Adrenal gland (tissue), 12 donors: ENCODE data around the gene MROH8. TPM values are rescaled to one million over a fixed set of nuclear protein-coding genes. Genes with fewer than 3 reads are reported as not detected.
"Not testable (repeated sequence)": the region's sequence is repeated elsewhere in the genome, so short reads cannot be mapped to it uniquely, and the experiment has no call there.

Source experiments
- DNase-seq, 7 donors: peaks; one replicate each; pipeline ENCODE4 v3.0.0-alpha.2; 2019 to 2020
- H3K27ac ChIP-seq, 5 donors: fragments of 200-600 bp; sonication (generic) in 4 of 5; 1 replicate in 3 of 5; 2 replicates in 2 of 5; pipeline versions ENCODE4 v1.5.1 to v1.8.0; 2016 to 2020; ENCODE audit warnings: mild to moderate bottlenecking in 1 of 5
- H3K27me3 ChIP-seq: fragments of 200-600 bp; 2 replicates; pipeline ENCODE4 v1.8.0; 2021
- H3K36me3 ChIP-seq, 2 donors: fragments of 200-600 bp; replicated peaks in 1 of 2; 1 replicate in 1 of 2; 2 replicates in 1 of 2; pipeline versions ENCODE4 v1.5.1 to v1.8.0; 2018 to 2022
- H3K4me1 ChIP-seq, 2 donors: fragments of 200-600 bp; replicated peaks in 1 of 2; 1 replicate in 1 of 2; 2 replicates in 1 of 2; pipeline versions ENCODE4 v1.5.1 to v1.8.0; 2018 to 2021
- H3K4me3 ChIP-seq, 4 donors: fragments of 200-600 bp; sonication (generic) in 3 of 4; one replicate each; pipeline ENCODE4 v1.5.1; 2016 to 2018
- H3K9me3 ChIP-seq, 3 donors: fragments of 200-600 bp; sonication (generic) in 1 of 3; replicated peaks in 1 of 3; 1 replicate in 2 of 3; 2 replicates in 1 of 3; pipeline versions ENCODE4 v1.5.1 to v1.8.0; 2016 to 2021
- POLR2A ChIP-seq, 2 donors: fragments of 450-650 bp; IDR thresholded peaks; one replicate each; pipeline ENCODE4 v1.6.1; 2017; ENCODE audit warnings: antibody characterized with exemption in 2 of 2, mild to moderate bottlenecking in 2 of 2, moderate library complexity in 1 of 2
- WGBS, 4 donors: extraction: QIAGEN DNeasy Blood & Tissue Kit in 2 of 4; methylation state at CpG; one replicate each; pipeline versions ENCODE4 v1.1.5 to v1.1.7; 2013 to 2017; 5-methylcytosine and 5-hydroxymethylcytosine counted together
- intact Hi-C, 2 donors: fragments of 100-400 bp; cut with DNase I; formaldehyde crosslinking; loops; one replicate each; pipeline versions ENCODE4 v1.14.1 to v1.15.0; 2022 to 2023
- polyA plus RNA-seq, 3 donors: library from polyadenylated mRNA; stranded (reverse); fragments of 200-250 nt in 2 of 3; fragments of 350-450 nt in 1 of 3; fragmentation: Illumina TruSeq in 1 of 3; extraction: RNeasy Lipid Tissue Mini Kit (QIAGEN cat#74804) in 1 of 3; gene quantifications; one replicate each; pipeline ENCODE4 v1.2.3, GENCODE V29; 2013 to 2014
- total RNA-seq, 9 donors: library from RNA; depleted of rRNA in 4 of 9; stranded (reverse); fragments of >200 nt in 4 of 9; fragments of 120-200 nt in 1 of 9; fragmentation: NEBNext Ultra II Directional in 1 of 9; extraction: Animal tissue kit (Norgen Biotek cat#: 25700) in 1 of 9; gene quantifications; one replicate each; pipeline versions ENCODE4 v1.1.0 to v1.2.4, GENCODE V29; 2013 to 2023
- TF ChIP-seq, protein P1 (sequence below), 6 experiments: fragments of 450-650 bp in 4 of 6; fragments of 200-600 bp in 2 of 6; sonication (generic) in 1 of 6; IDR thresholded peaks; 1 replicate in 5 of 6; 2 replicates in 1 of 6; pipeline versions ENCODE4 v1.5.1 to v1.8.0; 2016 to 2021; ENCODE audit warnings: antibody characterized with exemption in 6 of 6, mild to moderate bottlenecking in 2 of 6, moderate library complexity in 1 of 6
- donor health status: healthy with polysubstance abuse.
- donor health status: Bipolar disorder and iron deficiency.
- donor health status: DM: yes; HTN: yes; CAD: no.
- donor health status: DM: no; HTN: no; CAD: no.
- donor health status: DM: no; HTN: no; CAD: no.
- donor health status: DM: yes; HTN: yes; CAD: no.

MROH8 gene
- total and polyA plus RNA-seq, 12 donors, result 1.3 to 13.8 (median 3.8) TPM

- DNase-seq, result no peak
- no peak overlapping the region for H3K4me3 ChIP-seq
- intact Hi-C loops, result no loop called here
- TF ChIP-seq, protein P1, sequence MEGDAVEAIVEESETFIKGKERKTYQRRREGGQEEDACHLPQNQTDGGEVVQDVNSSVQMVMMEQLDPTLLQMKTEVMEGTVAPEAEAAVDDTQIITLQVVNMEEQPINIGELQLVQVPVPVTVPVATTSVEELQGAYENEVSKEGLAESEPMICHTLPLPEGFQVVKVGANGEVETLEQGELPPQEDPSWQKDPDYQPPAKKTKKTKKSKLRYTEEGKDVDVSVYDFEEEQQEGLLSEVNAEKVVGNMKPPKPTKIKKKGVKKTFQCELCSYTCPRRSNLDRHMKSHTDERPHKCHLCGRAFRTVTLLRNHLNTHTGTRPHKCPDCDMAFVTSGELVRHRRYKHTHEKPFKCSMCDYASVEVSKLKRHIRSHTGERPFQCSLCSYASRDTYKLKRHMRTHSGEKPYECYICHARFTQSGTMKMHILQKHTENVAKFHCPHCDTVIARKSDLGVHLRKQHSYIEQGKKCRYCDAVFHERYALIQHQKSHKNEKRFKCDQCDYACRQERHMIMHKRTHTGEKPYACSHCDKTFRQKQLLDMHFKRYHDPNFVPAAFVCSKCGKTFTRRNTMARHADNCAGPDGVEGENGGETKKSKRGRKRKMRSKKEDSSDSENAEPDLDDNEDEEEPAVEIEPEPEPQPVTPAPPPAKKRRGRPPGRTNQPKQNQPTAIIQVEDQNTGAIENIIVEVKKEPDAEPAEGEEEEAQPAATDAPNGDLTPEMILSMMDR (IDR thresholded peaks at IDR 0.05), result no peak
- TF ChIP-seq POLR2A (IDR thresholded peaks at IDR 0.05), result no peak
- no peaks in the 10 kb centered on the region for H3K36me3 ChIP-seq
- H3K27ac ChIP-seq, result no peak overlapping the region
- H3K4me1 ChIP-seq, result no peaks in the 10 kb centered on the region
- no peaks in the 10 kb centered on the region for H3K9me3 ChIP-seq
- WGBS, 4 donors, result 88 to 98% (median 91%) methylated on average over 4 of the region's 4 CpGs
- no peaks in the 10 kb centered on the region for H3K27me3 ChIP-seq
These were observed 41.8 kb downstream of the MROH8 start for GRCh38 chr20:37137547-37137946.

GRCh38 chr20:37133952-37134351 is 45.4 kb downstream of the MROH8 start:
- WGBS, 4 donors, result 91 to 97% (median 94%) methylated on average over 2 of the region's 2 CpGs
- no peak overlapping the region for H3K4me3 ChIP-seq
- no peaks in the 10 kb centered on the region for H3K27me3 ChIP-seq
- H3K27ac ChIP-seq, result no peak overlapping the region
- no peaks in the 10 kb centered on the region for H3K36me3 ChIP-seq
- TF ChIP-seq, protein P1 (IDR thresholded peaks at IDR 0.05), result no peak
- no peak for TF ChIP-seq POLR2A (IDR thresholded peaks at IDR 0.05)
- no peaks in the 10 kb centered on the region for H3K4me1 ChIP-seq
- intact Hi-C loops, result no loop called here
- no peaks in the 10 kb centered on the region for H3K9me3 ChIP-seq
- no peak for DNase-seq

DNA sequence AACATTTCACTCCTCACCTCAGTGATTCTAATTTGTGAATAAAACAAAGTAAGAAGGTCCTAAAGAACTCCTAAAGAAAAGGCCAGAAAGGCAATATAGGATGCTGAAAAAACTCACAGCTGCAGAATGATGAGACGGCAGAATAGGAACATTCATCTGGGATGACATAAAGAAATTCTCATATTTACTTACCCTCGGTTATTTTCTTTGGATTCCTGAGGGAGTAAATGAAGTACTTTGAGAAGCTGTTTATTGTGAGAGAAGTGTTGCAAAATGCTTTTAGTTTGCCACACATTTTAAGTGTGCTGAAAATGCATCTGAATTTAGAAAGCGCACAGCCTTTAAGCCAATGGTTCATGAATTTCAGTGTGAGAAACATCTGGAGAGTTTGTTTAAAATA is 47.9 kb downstream of the MROH8 start:
- WGBS, 4 donors, result 83 to 85% (median 83%) methylated on average over 3 of the region's 3 CpGs
- TF ChIP-seq, protein P1 (IDR thresholded peaks at IDR 0.05), result no peak
- no peak for TF ChIP-seq POLR2A (IDR thresholded peaks at IDR 0.05)
- Histone ChIP-seq H3K27me3 (no peaks in the 10 kb centered on the region), H3K4me3 (no peak overlapping the region), H3K9me3 (no peaks in the 10 kb centered on the region), H3K27ac (no peak overlapping the region), H3K4me1 (no peaks in the 10 kb centered on the region), H3K36me3 (no peaks in the 10 kb centered on the region)
- intact Hi-C loops, result no loop called here
- no peak for DNase-seq

DNA sequence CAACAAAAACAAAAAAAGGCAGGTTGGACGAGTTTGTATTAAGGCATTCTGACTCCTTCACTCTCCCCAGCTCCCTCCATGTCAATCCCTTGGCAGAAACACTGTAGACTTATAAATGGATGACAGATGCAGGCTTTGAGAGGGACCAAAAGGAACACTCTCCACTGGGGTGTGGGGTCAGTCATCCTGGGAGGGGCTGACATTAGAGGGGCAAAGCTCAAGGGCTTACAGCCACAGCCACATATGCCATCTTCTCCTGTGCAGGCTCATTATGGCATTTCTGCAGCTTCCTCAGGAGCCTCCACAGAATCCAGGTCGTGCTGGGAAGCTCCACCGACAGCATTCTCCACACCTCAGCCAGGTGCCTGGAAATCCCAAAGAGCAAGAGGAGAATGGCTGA is 50.5 kb downstream of the MROH8 start:
- no peak overlapping the region for H3K4me3 ChIP-seq
- no peak for DNase-seq
- intact Hi-C loops, result no loop called here
- no peaks in the 10 kb centered on the region for H3K9me3 ChIP-seq
- H3K36me3 ChIP-seq, result no peaks in the 10 kb centered on the region
- TF ChIP-seq, protein P1 (IDR thresholded peaks at IDR 0.05), result no peak
- no peak for TF ChIP-seq POLR2A (IDR thresholded peaks at IDR 0.05)
- H3K27me3 ChIP-seq, result no peaks in the 10 kb centered on the region
- no peak overlapping the region for H3K27ac ChIP-seq
- no peaks in the 10 kb centered on the region for H3K4me1 ChIP-seq
- 85 to 92% (median 89%) methylated on average over 3 of the region's 3 CpGs for WGBS, 4 donors

DNA sequence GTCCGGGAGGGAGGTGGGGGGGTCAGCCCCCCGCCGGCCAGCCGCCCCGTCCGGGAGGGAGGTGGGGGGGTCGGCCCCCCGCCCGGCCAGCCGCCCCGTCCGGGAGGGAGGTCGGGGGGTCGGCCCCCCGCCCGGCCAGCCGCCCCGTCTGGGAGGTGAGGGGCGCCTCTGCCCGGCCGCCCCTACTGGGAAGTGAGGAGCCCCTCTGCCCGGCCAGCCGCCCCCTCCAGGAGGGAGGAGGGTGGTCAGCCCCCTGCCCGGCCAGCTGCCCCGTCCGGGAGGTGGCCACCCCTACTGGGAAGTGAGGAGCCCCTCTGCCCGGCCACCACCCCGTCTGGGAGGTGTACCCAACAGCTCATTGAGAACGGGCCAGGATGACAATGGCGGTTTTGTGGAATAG is 53.1 kb downstream of the MROH8 start:
- DNase-seq, H3K27me3 ChIP-seq, intact Hi-C loops: not testable (repeated sequence)

More for the DNA sequence above, 53.1 kb downstream of the MROH8 start:
- not testable (repeated sequence) for H3K27ac ChIP-seq, H3K9me3 ChIP-seq, H3K36me3 ChIP-seq, H3K4me1 ChIP-seq, H3K4me3 ChIP-seq
- WGBS, 4 donors, result 91 to 100% (median 98%) methylated on average over 2 to 27 of the region's 30 CpGs; no CpG with 5 or more reads in 1 of the 4 donors
